ENCODE measurements around the gene CACNB1. TPM values are rescaled to one million over a fixed set of nuclear protein-coding genes. Genes with fewer than 3 reads are reported as not detected.

The CACNB1 gene
- polyA plus RNA-seq, 1 of the 3 experiments (the other 2 are of a cell fraction), result 7.4 TPM

DNA sequence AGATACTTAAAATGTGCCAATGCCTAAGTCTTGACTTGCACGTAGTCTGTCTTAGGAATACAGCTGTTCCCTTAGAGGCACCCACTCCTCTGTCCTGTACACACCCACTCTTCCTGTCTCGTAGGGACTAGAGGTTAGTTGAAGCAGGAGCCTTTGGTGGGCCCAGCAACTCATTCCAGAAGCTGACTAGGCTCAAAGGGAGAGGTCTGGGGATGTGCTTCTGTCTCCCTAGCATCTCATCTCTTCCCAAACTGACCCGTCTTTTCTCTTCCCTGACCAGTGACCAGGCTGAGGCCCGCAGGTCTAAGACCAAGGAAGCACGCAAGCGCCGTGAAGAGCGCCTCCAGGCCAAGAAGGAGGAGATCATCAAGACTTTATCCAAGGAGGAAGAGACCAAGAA is 6.8 kb upstream of the CACNB1 start:
- peaks cover 29% of the 10 kb centered on the region for H3K79me2 ChIP-seq (ENCODE audit: insufficient read depth)
- POLR2A ChIA-PET, result interaction anchor here (1.0 to 1.2 kb wide), 3 partner anchors 21 to 41 kb away, joined by 3 read pairs; partner anchors contain the start of gene STAC2
- no peak overlapping the region for H3K4me3 ChIP-seq (ENCODE audit: low read depth in 2 of 2, low read length in 1 of 2)
- no peaks in the 10 kb centered on the region for H3K27me3 ChIP-seq (ENCODE audit: insufficient read depth)
- no peaks in the 10 kb centered on the region for H3K9me3 ChIP-seq
- peaks cover 28 to 32% of the 10 kb centered on the region in 2 experiments for H3K36me3 ChIP-seq (replicated peaks in 1 of 2; ENCODE audit: control insufficient read depth in 1 of 2, insufficient read depth in 2 of 2, low read length in 1 of 2)
- CTCF ChIA-PET, result interaction anchor here (1.5 to 29.0 kb wide), 2 partner anchors 19 to 36 kb away, joined by 3 to 781 read pairs; no protein-coding TSS in a partner anchor
- H3F3A ChIP-seq (replicated peaks; ENCODE audit: insufficient read depth), result peaks cover 44% of the 10 kb centered on the region
- WGBS (ENCODE audit: low lambda C conversion rate), result 99% methylated on average over 8 of the region's 8 CpGs
- no peak for TF ChIP-seq FOSL2 (IDR thresholded peaks at IDR 0.05; ENCODE audit: borderline replicate concordance, low read depth)
- TF ChIP-seq TCF12 (IDR thresholded peaks at IDR 0.05), result no peak
- TF ChIP-seq MXI1 (IDR thresholded peaks at IDR 0.05; ENCODE audit: low read depth, low read length), result no peak
- TF ChIP-seq, protein P1, sequence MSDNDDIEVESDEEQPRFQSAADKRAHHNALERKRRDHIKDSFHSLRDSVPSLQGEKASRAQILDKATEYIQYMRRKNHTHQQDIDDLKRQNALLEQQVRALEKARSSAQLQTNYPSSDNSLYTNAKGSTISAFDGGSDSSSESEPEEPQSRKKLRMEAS (IDR thresholded peaks at IDR 0.05; ENCODE audit: low read depth), result no peak
- TF ChIP-seq, protein P2, sequence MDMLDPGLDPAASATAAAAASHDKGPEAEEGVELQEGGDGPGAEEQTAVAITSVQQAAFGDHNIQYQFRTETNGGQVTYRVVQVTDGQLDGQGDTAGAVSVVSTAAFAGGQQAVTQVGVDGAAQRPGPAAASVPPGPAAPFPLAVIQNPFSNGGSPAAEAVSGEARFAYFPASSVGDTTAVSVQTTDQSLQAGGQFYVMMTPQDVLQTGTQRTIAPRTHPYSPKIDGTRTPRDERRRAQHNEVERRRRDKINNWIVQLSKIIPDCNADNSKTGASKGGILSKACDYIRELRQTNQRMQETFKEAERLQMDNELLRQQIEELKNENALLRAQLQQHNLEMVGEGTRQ (IDR thresholded peaks at IDR 0.05; ENCODE audit: borderline replicate concordance, low read depth, low read length), result no peak
- no peak for TF ChIP-seq POLR2AphosphoS5 (IDR thresholded peaks at IDR 0.05; ENCODE audit: low read depth, low read length)
- TF ChIP-seq, protein P3, sequence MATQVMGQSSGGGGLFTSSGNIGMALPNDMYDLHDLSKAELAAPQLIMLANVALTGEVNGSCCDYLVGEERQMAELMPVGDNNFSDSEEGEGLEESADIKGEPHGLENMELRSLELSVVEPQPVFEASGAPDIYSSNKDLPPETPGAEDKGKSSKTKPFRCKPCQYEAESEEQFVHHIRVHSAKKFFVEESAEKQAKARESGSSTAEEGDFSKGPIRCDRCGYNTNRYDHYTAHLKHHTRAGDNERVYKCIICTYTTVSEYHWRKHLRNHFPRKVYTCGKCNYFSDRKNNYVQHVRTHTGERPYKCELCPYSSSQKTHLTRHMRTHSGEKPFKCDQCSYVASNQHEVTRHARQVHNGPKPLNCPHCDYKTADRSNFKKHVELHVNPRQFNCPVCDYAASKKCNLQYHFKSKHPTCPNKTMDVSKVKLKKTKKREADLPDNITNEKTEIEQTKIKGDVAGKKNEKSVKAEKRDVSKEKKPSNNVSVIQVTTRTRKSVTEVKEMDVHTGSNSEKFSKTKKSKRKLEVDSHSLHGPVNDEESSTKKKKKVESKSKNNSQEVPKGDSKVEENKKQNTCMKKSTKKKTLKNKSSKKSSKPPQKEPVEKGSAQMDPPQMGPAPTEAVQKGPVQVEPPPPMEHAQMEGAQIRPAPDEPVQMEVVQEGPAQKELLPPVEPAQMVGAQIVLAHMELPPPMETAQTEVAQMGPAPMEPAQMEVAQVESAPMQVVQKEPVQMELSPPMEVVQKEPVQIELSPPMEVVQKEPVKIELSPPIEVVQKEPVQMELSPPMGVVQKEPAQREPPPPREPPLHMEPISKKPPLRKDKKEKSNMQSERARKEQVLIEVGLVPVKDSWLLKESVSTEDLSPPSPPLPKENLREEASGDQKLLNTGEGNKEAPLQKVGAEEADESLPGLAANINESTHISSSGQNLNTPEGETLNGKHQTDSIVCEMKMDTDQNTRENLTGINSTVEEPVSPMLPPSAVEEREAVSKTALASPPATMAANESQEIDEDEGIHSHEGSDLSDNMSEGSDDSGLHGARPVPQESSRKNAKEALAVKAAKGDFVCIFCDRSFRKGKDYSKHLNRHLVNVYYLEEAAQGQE (IDR thresholded peaks at IDR 0.05; ENCODE audit: low read depth, low read length), result no peak
- no peak for TF ChIP-seq RAD21 (IDR thresholded peaks at IDR 0.05; ENCODE audit: low read length)
- no peak for TF ChIP-seq FOXM1 (IDR thresholded peaks at IDR 0.05; ENCODE audit: low read depth)
- no peak for TF ChIP-seq SMC3 (IDR thresholded peaks at IDR 0.05; ENCODE audit: low read depth, low read length)
- TF ChIP-seq NRF1 (IDR thresholded peaks at IDR 0.05; ENCODE audit: low read depth, low read length), result no peak
- no peak for TF ChIP-seq JUND (IDR thresholded peaks at IDR 0.05)
- TF ChIP-seq, protein P4, sequence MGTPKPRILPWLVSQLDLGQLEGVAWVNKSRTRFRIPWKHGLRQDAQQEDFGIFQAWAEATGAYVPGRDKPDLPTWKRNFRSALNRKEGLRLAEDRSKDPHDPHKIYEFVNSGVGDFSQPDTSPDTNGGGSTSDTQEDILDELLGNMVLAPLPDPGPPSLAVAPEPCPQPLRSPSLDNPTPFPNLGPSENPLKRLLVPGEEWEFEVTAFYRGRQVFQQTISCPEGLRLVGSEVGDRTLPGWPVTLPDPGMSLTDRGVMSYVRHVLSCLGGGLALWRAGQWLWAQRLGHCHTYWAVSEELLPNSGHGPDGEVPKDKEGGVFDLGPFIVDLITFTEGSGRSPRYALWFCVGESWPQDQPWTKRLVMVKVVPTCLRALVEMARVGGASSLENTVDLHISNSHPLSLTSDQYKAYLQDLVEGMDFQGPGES (IDR thresholded peaks at IDR 0.05; ENCODE audit: low read depth, low read length), result no peak
- TF ChIP-seq, protein P5, sequence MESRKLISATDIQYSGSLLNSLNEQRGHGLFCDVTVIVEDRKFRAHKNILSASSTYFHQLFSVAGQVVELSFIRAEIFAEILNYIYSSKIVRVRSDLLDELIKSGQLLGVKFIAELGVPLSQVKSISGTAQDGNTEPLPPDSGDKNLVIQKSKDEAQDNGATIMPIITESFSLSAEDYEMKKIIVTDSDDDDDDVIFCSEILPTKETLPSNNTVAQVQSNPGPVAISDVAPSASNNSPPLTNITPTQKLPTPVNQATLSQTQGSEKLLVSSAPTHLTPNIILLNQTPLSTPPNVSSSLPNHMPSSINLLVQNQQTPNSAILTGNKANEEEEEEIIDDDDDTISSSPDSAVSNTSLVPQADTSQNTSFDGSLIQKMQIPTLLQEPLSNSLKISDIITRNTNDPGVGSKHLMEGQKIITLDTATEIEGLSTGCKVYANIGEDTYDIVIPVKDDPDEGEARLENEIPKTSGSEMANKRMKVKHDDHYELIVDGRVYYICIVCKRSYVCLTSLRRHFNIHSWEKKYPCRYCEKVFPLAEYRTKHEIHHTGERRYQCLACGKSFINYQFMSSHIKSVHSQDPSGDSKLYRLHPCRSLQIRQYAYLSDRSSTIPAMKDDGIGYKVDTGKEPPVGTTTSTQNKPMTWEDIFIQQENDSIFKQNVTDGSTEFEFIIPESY (IDR thresholded peaks at IDR 0.05; ENCODE audit: borderline replicate concordance, low read depth), result no peak
- no peak for TF ChIP-seq RCOR1 (IDR thresholded peaks at IDR 0.05; ENCODE audit: low read length)
- no peaks in the 10 kb centered on the region for H3K9me2 ChIP-seq
- no peak for DNase-seq
- peaks cover 14 to 15% of the 10 kb centered on the region in 2 experiments; a peak in 2 of 4 replicates for H3K4me1 ChIP-seq (ENCODE audit: control insufficient read depth in 1 of 2, insufficient read depth in 2 of 2, low read depth in 1 of 2, low read length in 1 of 2)
- no peak overlapping the region for H3K27ac ChIP-seq (ENCODE audit: low read depth in 2 of 2, low read length in 1 of 2)
- peaks cover 35% of the 10 kb centered on the region for H4K20me1 ChIP-seq (ENCODE audit: insufficient read depth)
- H2AFZ ChIP-seq (ENCODE audit: low read depth), result no peak overlapping the region
- no peak overlapping the region for H3K4me2 ChIP-seq
- no peak overlapping the region for H3K9ac ChIP-seq
